ENCODE measurements around the gene CFAP77. TPM values are rescaled to one million over a fixed set of nuclear protein-coding genes. Genes with fewer than 3 reads are reported as not detected.

CFAP77 gene
- total RNA-seq, 1 donor from 2014 or later, result not detected

DNA sequence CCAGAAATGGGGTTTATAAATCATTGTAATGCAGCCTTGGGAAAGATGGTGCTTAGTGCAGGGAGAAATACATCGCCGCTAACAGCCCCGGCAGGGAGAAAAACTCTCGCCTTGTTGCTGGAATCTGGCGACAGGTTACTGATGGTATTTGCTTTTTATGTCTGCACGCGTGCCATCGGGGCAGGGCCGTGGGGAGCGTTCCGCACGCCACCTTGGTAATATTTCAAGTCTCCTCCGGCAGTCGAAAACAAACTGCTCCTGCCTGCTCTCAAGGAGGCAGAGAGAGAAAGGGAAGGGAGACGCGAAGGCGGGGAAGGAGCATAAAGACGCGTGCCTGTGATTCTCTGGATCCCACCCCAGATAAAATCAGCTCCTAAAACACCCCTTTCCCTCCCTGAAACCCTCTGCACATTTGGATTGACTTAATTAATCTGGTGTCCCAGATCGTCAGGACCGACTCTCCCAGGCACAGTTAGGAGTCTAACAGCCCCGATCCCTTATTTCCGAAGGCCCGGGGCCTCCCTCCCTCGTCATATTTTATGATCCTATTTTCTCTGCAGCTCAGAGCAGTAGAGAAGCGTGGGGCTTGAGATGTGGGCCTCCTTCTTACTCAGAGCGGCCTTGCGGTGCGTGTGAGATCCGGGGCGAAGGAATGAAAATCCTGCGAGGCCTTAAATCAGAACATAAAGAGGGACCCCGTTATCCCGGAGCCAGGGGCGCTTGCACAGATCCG is 47.7 kb downstream of the CFAP77 start:
- DNase-seq (ENCODE audit: low read depth), result no peak
- TF ChIP-seq, protein P1, sequence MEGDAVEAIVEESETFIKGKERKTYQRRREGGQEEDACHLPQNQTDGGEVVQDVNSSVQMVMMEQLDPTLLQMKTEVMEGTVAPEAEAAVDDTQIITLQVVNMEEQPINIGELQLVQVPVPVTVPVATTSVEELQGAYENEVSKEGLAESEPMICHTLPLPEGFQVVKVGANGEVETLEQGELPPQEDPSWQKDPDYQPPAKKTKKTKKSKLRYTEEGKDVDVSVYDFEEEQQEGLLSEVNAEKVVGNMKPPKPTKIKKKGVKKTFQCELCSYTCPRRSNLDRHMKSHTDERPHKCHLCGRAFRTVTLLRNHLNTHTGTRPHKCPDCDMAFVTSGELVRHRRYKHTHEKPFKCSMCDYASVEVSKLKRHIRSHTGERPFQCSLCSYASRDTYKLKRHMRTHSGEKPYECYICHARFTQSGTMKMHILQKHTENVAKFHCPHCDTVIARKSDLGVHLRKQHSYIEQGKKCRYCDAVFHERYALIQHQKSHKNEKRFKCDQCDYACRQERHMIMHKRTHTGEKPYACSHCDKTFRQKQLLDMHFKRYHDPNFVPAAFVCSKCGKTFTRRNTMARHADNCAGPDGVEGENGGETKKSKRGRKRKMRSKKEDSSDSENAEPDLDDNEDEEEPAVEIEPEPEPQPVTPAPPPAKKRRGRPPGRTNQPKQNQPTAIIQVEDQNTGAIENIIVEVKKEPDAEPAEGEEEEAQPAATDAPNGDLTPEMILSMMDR (conservative IDR thresholded peaks at IDR 0.05; ENCODE audit: low read depth, low read length), result no peak
- no peak overlapping the region for H3K4me3 ChIP-seq (ENCODE audit: low read depth, low read length)

DNA sequence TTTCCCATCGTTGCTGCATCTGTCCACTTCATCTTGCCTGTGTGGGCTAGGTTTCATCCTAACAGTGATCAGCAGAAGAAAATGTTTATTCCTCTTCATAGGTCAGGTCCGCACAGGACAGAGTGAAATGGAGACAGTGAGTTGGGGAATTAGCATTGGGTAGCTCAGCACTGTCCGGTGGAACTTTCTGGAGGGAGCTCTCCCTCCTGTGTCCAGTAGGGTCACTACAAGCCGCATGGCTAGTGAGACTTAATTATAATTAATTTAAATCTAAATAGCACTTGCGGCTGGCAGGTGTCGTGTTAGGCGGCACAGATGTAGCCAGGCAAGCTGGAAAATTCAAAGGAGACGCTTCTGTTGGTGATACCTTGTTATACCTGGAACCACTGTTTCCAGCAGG is 48.4 kb downstream of the CFAP77 start:
- no peak for DNase-seq (ENCODE audit: low read depth)
- TF ChIP-seq, protein P1 (conservative IDR thresholded peaks at IDR 0.05; ENCODE audit: low read depth, low read length), result no peak
- no peak overlapping the region for H3K4me3 ChIP-seq (ENCODE audit: low read depth, low read length)

DNA sequence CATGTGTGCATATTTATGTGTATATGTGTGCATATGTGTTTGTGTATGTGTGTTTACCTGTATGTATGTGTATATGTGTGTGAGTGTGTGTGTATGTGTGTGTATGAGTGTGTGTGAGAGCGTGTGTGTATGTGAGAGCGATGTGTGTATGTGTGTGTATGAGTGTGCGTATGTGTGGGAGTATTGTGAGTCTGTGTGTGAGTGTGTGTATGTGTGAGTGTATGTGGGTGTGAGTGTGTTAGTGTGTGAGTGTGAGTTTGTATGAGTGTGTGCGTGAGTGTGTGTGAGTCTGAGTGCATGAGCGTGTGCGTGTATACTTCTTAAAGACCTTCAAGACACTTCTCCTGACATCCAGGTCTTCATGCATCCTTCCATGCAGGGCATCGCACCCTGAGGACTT is 49.6 kb downstream of the CFAP77 start:
- TF ChIP-seq, protein P1 (conservative IDR thresholded peaks at IDR 0.05; ENCODE audit: low read depth, low read length), result no peak
- no peak for DNase-seq (ENCODE audit: low read depth)
- no peak overlapping the region for H3K4me3 ChIP-seq (ENCODE audit: low read depth, low read length)

DNA sequence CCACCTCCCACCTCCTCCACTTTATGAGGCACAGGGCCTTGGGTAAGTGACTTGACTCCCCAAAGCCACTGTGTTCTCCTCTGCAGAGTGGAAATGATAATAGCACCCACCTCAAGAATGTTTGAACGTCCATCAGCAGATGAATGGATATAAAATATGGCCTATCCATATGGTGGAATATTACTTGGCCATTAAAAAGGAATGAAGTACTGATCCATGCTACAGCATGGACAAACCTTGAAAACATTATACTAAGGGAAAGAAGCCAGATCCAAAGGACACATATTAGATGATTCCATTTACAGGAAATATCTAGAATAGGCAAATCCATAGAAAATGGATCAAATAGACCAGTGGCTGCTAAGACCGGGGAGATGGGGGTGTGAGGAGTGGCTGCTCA is 50.2 kb downstream of the CFAP77 start:
- DNase-seq (ENCODE audit: low read depth), result no peak
- TF ChIP-seq, protein P1 (conservative IDR thresholded peaks at IDR 0.05; ENCODE audit: low read depth, low read length), result no peak

DNA sequence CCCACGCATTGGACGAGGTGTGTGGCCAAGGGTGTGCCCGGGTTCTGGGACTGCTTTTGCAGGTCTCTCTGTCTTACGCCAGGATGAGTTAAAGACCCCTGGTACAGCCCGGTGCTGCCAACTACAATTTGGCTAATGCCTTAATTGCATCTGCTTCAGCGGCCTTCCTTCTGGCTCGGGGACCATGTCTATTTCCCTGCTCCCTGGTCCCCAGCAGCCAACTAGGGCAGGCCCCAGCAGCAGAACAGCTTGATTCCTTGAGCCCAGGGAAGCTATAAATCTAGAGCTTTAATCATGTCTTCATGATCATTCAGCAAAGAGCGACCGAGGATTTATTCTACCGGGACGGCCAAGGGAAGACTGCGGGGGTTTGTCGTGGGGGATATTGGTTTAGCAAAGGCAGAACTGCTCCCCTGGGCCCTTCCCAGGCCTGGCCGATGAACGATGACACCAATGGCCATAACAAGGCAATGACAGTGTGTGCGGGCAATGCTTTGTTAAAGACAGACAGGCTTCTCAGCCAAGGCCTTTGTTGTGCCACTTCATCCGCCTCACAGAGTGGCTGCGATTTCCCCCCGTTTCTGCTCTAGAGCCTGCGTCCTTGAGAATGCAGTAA is 51.4 kb downstream of the CFAP77 start:
- H3K4me3 ChIP-seq (ENCODE audit: low read depth, low read length), result no peak overlapping the region
- no peak for DNase-seq (ENCODE audit: low read depth)
- TF ChIP-seq, protein P1 (conservative IDR thresholded peaks at IDR 0.05; ENCODE audit: low read depth, low read length), result no peak

More for the DNA sequence above, 50.2 kb downstream of the CFAP77 start:
- H3K4me3 ChIP-seq (ENCODE audit: low read depth, low read length), result no peak overlapping the region

DNA sequence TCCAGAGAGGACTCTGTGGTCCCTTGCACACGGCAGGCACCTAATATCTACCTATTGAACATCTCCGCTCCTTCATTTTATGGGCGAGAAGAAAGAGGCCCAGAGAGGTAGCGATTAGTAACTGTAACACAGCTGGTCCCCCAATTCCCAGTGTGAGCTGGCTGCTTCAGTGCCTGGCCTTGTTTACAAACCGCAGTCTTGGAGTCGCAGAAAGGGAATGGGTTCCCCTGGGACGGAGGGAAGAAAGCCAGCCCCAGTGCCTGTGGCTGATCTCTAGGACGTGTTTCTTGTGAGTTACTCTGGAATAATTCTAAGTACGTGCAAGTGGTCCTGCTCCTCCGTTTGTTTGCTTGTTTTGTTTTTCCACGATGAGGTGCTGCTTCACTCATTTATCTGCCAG is 52.0 kb downstream of the CFAP77 start:
- H3K4me3 ChIP-seq (ENCODE audit: low read depth, low read length), result no peak overlapping the region
- TF ChIP-seq, protein P1 (conservative IDR thresholded peaks at IDR 0.05; ENCODE audit: low read depth, low read length), result no peak

DNA sequence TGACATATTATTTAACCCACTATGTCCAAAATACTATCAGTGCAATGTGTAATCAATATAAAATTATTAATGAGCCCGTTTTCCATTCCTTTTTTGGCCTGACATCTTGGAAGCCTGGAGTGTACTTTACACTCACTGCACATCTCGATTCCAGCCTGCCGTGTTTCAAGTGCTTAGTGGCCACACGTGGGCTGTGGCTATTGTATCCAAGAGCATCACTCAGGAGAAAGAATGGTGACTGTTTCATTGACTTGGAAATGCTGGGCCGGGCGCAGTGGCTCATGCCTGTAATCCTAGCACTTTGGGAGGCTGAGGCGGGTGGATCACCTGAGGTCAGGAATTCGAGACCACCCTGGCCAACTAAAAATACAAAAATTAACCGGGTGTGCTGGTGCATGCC is 54.5 kb downstream of the CFAP77 start:
- DNase-seq (ENCODE audit: low read depth), result no peak
- H3K4me3 ChIP-seq (ENCODE audit: low read depth, low read length), result no peak overlapping the region
- TF ChIP-seq, protein P1 (conservative IDR thresholded peaks at IDR 0.05; ENCODE audit: low read depth, low read length), result no peak

More for the DNA sequence above, 52.0 kb downstream of the CFAP77 start:
- DNase-seq (ENCODE audit: low read depth), result no peak
